Loucy (cell line): ENCODE results near the gene CSRP1.

Experiments
- CTCF ChIP-seq: fragments of 200-600 bp; sonication (generic); conservative IDR thresholded peaks from 2 replicates; pipeline ENCODE4 v1.5.1; 2014; ENCODE audit warnings: mild to moderate bottlenecking, antibody characterized with exemption, low read length
- EZH2phosphoT487 ChIP-seq: fragments of 200-600 bp; IDR thresholded peaks from 2 replicates; pipeline ENCODE4 v1.6.1; 2018; ENCODE audit warnings: antibody characterized with exemption, mild to moderate bottlenecking, moderate library complexity, borderline replicate concordance

- TF ChIP-seq CTCF, result no peak
- no peak for TF ChIP-seq EZH2phosphoT487
Measured at GRCh38 chr1:201508809-201509208, 1.9 kb upstream of the CSRP1 start.
